Smooth muscle cell (in vitro differentiated cells): ENCODE results near the gene SLC7A1. TPM values are rescaled to one million over a fixed set of nuclear protein-coding genes. Genes with fewer than 3 reads are reported as not detected.

Source experiments
- DNase-seq: peaks from one replicate; lab custom pipeline; 2025; ENCODE audit not compliant: unreplicated experiment; lab: John Stamatoyannopoulos, UW
- H2AFZ ChIP-seq: fragments of 200-600 bp; sonication (generic); 2 replicates; pipeline ENCODE4 v1.6.0; 2016; ENCODE audit warnings: antibody characterized with exemption, low read depth, mild to moderate bottlenecking
- H3F3A ChIP-seq: fragments of 200-600 bp; sonication (generic); 2 replicates; pipeline ENCODE4 v1.6.0; 2017; ENCODE audit warnings: antibody characterized with exemption, low read depth
- H3K27ac ChIP-seq: fragments of 200-600 bp; sonication (generic); 2 replicates; pipeline ENCODE4 v1.5.1; 2016; ENCODE audit warnings: low read depth, mild to moderate bottlenecking
- H3K27me3 ChIP-seq: fragments of 200-600 bp; sonication (generic); 2 replicates; pipeline ENCODE4 v1.6.1; 2016; ENCODE audit warnings: low read depth, mild to moderate bottlenecking
- H3K36me3 ChIP-seq: fragments of 200-600 bp; sonication (generic); 2 replicates; pipeline ENCODE4 v1.5.1; 2016; ENCODE audit warnings: low read depth
- H3K4me1 ChIP-seq: fragments of 200-600 bp; sonication (generic); 2 replicates; pipeline ENCODE4 v1.5.1; 2016; ENCODE audit warnings: low read depth
- H3K4me2 ChIP-seq: fragments of 200-600 bp; sonication (generic); 2 replicates; pipeline ENCODE4 v1.6.0; 2016; ENCODE audit warnings: mild to moderate bottlenecking
- H3K4me3 ChIP-seq: fragments of 200-600 bp; sonication (generic); 2 replicates; pipeline ENCODE4 v1.5.1; 2016; ENCODE audit warnings: mild to moderate bottlenecking
- H3K79me2 ChIP-seq: fragments of 200-600 bp; sonication (generic); 2 replicates; pipeline ENCODE4 v1.6.0; 2016; ENCODE audit warnings: low read depth, mild to moderate bottlenecking
- H3K9ac ChIP-seq: fragments of 200-600 bp; sonication (generic); 2 replicates; pipeline ENCODE4 v1.6.0; 2016; ENCODE audit warnings: low read depth
- H3K9me3 ChIP-seq: fragments of 200-600 bp; sonication (generic); replicated peaks from 2 replicates; pipeline ENCODE4 v1.5.1; 2016; ENCODE audit warnings: low read depth
- H4K20me1 ChIP-seq: fragments of 200-600 bp; sonication (generic); 2 replicates; pipeline ENCODE4 v1.6.0; 2016; ENCODE audit warnings: low read depth
- CTCF ChIP-seq: fragments of 200-600 bp; sonication (generic); IDR thresholded peaks from 2 replicates; pipeline ENCODE4 v1.5.1; 2017; ENCODE audit warnings: borderline replicate concordance, mild to moderate bottlenecking, antibody characterized with exemption; ENCODE audit not compliant: insufficient read depth, poor library complexity, severe bottlenecking
- WGBS: methylation state at CpG from one replicate; pipeline ENCODE4 v1.1.7; 2016; ENCODE audit warnings: low lambda C conversion rate; 5-methylcytosine and 5-hydroxymethylcytosine counted together
- polyA plus RNA-seq: library from polyadenylated mRNA; unstranded; fragments of >200 nt; fragmentation: Nextera tagmentation; extraction: Ambion mirVana; gene quantifications from 2 replicates; pipeline ENCODE4 v1.2.1, GENCODE V29; 2016
- total RNA-seq: library from RNA; depleted of rRNA; stranded (reverse); fragments of >200 nt; gene quantifications from 2 replicates; pipeline ENCODE4 v1.2.3, GENCODE V29; 2014

The SLC7A1 gene
- total and polyA plus RNA-seq, 2 experiments from 2014 or later, result 7.9 to 36.6 TPM

GRCh38 chr13:29571876-29572570 lies 23.5 kb downstream of the SLC7A1 start:
- Histone ChIP-seq H3K79me2 (peaks cover 100% of the 10 kb centered on the region), H4K20me1 (peaks cover 98% of the 10 kb centered on the region), H3K4me1 (peaks cover 4% of the 10 kb centered on the region), H3K9me3 (no peaks in the 10 kb centered on the region), H3K9ac (no peak overlapping the region), H3K36me3 (no peaks in the 10 kb centered on the region), H3K4me3 (no peak overlapping the region), H3F3A (no peaks in the 10 kb centered on the region), H2AFZ (no peak overlapping the region), H3K27ac (no peak overlapping the region), H3K27me3 (no peaks in the 10 kb centered on the region), H3K4me2 (no peak overlapping the region)
- 95% methylated on average over 17 of the region's 17 CpGs for WGBS
- no peak for TF ChIP-seq CTCF
- DNase-seq, result no peak

GRCh38 chr13:29570051-29570654 lies 25.3 kb downstream of the SLC7A1 start:
- no peak for TF ChIP-seq CTCF
- 94% methylated on average over 15 of the region's 15 CpGs for WGBS
- H3K4me2 ChIP-seq, result no peak overlapping the region
- H3K36me3 ChIP-seq, result no peaks in the 10 kb centered on the region
- peaks cover 98% of the 10 kb centered on the region for H4K20me1 ChIP-seq
- H3K4me3 ChIP-seq, result no peak overlapping the region
- DNase-seq, result no peak
- H2AFZ ChIP-seq, result no peak overlapping the region
- H3F3A ChIP-seq, result no peaks in the 10 kb centered on the region
- no peak overlapping the region for H3K9ac ChIP-seq
- no peaks in the 10 kb centered on the region for H3K9me3 ChIP-seq
- peaks cover 4% of the 10 kb centered on the region for H3K4me1 ChIP-seq
- no peaks in the 10 kb centered on the region for H3K27me3 ChIP-seq
- H3K27ac ChIP-seq, result no peak overlapping the region
- peaks cover 99% of the 10 kb centered on the region for H3K79me2 ChIP-seq

- Histone ChIP-seq H4K20me1 (peaks cover 99% of the 10 kb centered on the region), H3K79me2 (peaks cover 99% of the 10 kb centered on the region), H3K4me3 (no peak overlapping the region), H3K4me1 (peaks cover 10% of the 10 kb centered on the region), H3K9me3 (no peaks in the 10 kb centered on the region), H3K27ac (no peak overlapping the region), H2AFZ (no peak overlapping the region), H3K27me3 (no peaks in the 10 kb centered on the region), H3K36me3 (no peaks in the 10 kb centered on the region), H3K4me2 (no peak overlapping the region), H3F3A (no peaks in the 10 kb centered on the region), H3K9ac (no peak overlapping the region)
- WGBS, result 87% methylated on average over 8 of the region's 8 CpGs
- DNase-seq, result no peak
- TF ChIP-seq CTCF, result no peak
Measured at GRCh38 chr13:29569253-29570050, 26.0 kb downstream of the SLC7A1 start.
